Testis (tissue), 3 donors: ENCODE measurements around the gene MYORG. TPM values are rescaled to one million over a fixed set of nuclear protein-coding genes. Genes with fewer than 3 reads are reported as not detected.
"Not testable (repeated sequence)": the region's sequence is repeated elsewhere in the genome, so short reads cannot be mapped to it uniquely, and the experiment has no call there.

Source experiments
- DNase-seq: peaks from one replicate; pipeline ENCODE4 v3.0.0-alpha.2; 2019
- H3K27ac ChIP-seq, 2 donors: fragments of 200-600 bp; sonication (generic); one replicate each; pipeline ENCODE4 v1.5.1; 2019
- H3K27me3 ChIP-seq: fragments of 200-600 bp; sonication (generic); one replicate; pipeline ENCODE4 v1.5.1; 2019
- H3K36me3 ChIP-seq: fragments of 200-600 bp; sonication (generic); one replicate; pipeline ENCODE4 v1.5.1; 2017; ENCODE audit warnings: low read depth; ENCODE audit errors: missing control alignments
- H3K4me1 ChIP-seq: fragments of 200-600 bp; sonication (generic); one replicate; pipeline ENCODE4 v1.5.1; 2019
- H3K4me3 ChIP-seq, 2 donors: fragments of 200-600 bp; sonication (generic); one replicate each; pipeline ENCODE4 v1.5.1; 2017 to 2019
- H3K9me3 ChIP-seq: fragments of 200-600 bp; sonication (generic); one replicate; pipeline ENCODE4 v1.5.1; 2017
- POLR2A ChIP-seq: fragments of 450-650 bp; IDR thresholded peaks from one replicate; pipeline ENCODE4 v1.6.1; 2017; ENCODE audit warnings: antibody characterized with exemption, mild to moderate bottlenecking, moderate library complexity
- WGBS, 2 donors: methylation state at CpG; one replicate each; pipeline ENCODE4 v1.1.5; 2018; 5-methylcytosine and 5-hydroxymethylcytosine counted together
- intact Hi-C: fragments of 100-400 bp; cut with DNase I; formaldehyde crosslinking; loops from one replicate; pipeline ENCODE4 v1.15.1; 2023; ENCODE audit warnings: low total_unique reads
- polyA plus RNA-seq: library from polyadenylated mRNA; stranded (reverse); fragments of 350-450 nt; fragmentation: Illumina TruSeq; extraction: RNeasy Lipid Tissue Mini Kit (QIAGEN cat#74804); gene quantifications from one replicate; pipeline ENCODE4 v1.2.3, GENCODE V29; 2014; ENCODE audit warnings: low read depth, low replicate concordance; ENCODE audit not compliant: insufficient read depth
- total RNA-seq, 2 donors: library from RNA; depleted of rRNA; stranded (reverse); fragments of >200 nt; gene quantifications; one replicate each; pipeline ENCODE4 v1.2.3, GENCODE V29; 2016
- TF ChIP-seq, protein P1 (sequence below), 3 experiments: fragments of 450-650 bp in 2 of 3; fragments of 200-600 bp in 1 of 3; sonication (generic) in 1 of 3; IDR thresholded peaks; one replicate each; pipeline ENCODE4 v1.5.1; 2016 to 2019; ENCODE audit warnings: antibody characterized with exemption in 3 of 3, mild to moderate bottlenecking in 2 of 3, moderate library complexity in 1 of 3

MYORG gene
- total and polyA plus RNA-seq, 3 donors from 2014 or later = 2.8 to 4.6 (median 2.8) TPM

DNA sequence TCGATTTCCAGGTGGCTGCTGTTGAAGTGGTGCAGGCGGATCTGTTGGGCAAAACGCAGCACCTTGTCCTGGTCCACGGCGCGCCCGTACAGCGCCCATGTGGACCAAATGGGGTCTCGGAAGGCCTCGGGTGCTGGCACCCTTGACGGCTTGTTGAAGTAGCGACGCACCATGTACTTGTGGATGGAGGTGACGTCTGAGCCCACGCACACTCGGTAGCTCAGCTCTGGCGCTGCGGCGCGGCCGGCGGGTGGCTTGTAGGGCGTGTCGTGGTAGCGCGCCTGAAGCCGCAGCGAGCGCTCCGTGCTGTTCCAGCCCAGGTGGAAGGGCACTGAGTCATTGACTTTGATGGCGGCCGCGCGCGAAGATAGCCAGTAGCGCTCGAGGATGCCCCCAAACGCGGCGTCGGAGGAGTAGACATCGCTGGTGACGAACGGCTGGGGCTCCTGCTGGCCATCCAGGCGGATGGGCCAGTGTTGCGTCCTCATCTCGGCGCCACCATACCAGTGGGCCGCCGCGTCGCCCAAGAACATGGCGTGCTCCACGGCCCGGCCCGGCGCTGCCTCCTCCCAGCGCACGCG is 4.7 kb downstream of the MYORG start:
- H3K4me3 ChIP-seq = peak overlapping the region; percentile 21 to 33
- 60% methylated on average over 1 to 60 of the region's 60 CpGs for WGBS, 2 donors

DNA sequence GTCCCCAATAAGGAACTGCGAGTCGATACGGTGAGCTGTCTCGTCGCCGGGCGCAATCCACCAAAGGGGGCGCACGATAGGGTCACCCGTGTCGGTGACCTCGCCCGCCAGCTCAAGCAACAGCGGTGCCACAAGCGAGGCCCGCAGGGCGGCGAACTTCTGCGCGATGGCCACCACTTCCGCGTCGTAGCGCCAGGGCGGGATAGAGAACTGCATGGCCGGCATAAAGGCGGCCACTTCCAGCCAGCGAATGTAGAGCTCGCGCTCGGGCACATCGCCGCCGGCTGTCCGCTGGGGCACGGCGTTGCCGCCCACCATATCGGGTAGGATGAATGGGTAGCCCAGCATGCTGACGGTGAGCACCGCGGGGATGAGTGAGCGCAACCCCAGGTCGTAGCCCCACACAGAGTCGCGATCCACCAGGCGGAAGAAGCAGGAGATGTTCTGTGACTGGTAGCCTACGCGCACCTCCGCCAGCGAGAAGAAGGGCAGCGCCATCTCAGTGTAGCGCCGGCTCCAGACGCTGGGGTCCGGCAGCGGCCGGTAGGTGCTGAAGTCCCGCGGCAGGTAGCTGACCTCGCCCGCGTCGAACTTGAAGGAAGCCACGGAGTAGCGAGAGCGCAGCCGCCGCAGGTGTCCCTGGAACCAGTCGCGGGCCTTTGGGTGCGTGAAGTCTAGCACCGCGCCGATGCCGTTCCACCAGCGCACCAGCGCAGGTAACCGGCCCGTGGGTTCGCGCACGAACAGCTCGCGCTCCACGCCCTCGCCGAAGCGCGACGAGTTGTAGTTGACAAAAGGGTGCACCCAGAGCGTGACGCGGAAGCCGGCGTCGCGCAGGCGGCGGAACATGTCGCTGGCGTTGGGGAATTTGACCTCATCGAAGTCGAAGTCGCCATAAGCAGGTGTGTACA is 5.5 kb downstream of the MYORG start:
- H3K4me3 ChIP-seq = peak overlapping the region; percentile 21 to 33
- H3K27me3 ChIP-seq = no peaks in the 10 kb centered on the region
- no peak overlapping the region for H3K27ac ChIP-seq
- 54% methylated on average over 49 to 81 of the region's 105 CpGs for WGBS, 2 donors
- H3K36me3 ChIP-seq = no peaks in the 10 kb centered on the region
- peak; percentile 43 for DNase-seq
- no peaks in the 10 kb centered on the region for H3K9me3 ChIP-seq
- intact Hi-C loops = no loop called here
- TF ChIP-seq, protein P1, sequence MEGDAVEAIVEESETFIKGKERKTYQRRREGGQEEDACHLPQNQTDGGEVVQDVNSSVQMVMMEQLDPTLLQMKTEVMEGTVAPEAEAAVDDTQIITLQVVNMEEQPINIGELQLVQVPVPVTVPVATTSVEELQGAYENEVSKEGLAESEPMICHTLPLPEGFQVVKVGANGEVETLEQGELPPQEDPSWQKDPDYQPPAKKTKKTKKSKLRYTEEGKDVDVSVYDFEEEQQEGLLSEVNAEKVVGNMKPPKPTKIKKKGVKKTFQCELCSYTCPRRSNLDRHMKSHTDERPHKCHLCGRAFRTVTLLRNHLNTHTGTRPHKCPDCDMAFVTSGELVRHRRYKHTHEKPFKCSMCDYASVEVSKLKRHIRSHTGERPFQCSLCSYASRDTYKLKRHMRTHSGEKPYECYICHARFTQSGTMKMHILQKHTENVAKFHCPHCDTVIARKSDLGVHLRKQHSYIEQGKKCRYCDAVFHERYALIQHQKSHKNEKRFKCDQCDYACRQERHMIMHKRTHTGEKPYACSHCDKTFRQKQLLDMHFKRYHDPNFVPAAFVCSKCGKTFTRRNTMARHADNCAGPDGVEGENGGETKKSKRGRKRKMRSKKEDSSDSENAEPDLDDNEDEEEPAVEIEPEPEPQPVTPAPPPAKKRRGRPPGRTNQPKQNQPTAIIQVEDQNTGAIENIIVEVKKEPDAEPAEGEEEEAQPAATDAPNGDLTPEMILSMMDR (IDR thresholded peaks at IDR 0.05) = no peak
- TF ChIP-seq POLR2A = no peak
- H3K4me1 ChIP-seq = peaks cover 6% of the 10 kb centered on the region

More for the DNA sequence above, 4.7 kb downstream of the MYORG start:
- intact Hi-C loops = no loop called here
- no peak overlapping the region for H3K27ac ChIP-seq
- no peaks in the 10 kb centered on the region for H3K27me3 ChIP-seq
- TF ChIP-seq POLR2A = no peak
- TF ChIP-seq, protein P1 (IDR thresholded peaks at IDR 0.05) = no peak
- DNase-seq = no peak
- H3K4me1 ChIP-seq = peaks cover 8% of the 10 kb centered on the region
- no peaks in the 10 kb centered on the region for H3K9me3 ChIP-seq
- H3K36me3 ChIP-seq = no peaks in the 10 kb centered on the region

DNA sequence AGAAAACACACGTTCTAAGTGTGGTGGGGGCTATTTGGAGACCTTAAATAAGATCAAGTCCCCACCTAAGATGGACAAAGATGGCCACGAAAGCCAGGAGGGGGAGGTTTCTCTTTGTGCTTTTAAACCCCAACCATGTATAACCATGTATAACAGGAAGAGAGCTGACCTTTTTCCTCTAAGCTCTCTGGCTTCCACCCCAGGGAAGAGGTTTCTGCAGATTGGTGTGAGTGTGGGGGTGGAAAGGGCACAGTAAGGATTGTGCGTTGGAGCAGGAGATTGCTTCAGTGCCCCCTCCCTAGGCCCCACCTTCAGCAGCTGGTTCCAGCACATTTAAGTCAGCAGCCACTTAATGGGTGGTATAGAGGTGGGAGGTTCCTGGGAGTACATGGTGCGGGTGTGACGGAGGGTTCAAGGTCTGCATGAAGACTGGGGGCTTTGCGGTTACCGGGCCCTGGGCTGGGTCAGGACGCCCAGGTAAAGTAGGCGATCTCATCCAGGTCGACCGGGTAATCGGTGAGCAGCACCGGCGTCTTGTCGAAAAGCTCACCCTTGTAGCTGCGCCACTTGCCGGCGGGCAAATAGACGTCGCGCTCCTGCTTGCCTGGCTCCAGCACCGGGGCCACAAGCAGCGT is 6.2 kb downstream of the MYORG start:
- H3K4me3 ChIP-seq = peak overlapping the region in 1 of 2 donors; percentile 21
- H3K27ac ChIP-seq = no peak overlapping the region
- DNase-seq = no peak
- no peaks in the 10 kb centered on the region for H3K9me3 ChIP-seq
- intact Hi-C loops = no loop called here
- H3K36me3 ChIP-seq = no peaks in the 10 kb centered on the region
- TF ChIP-seq POLR2A = no peak
- TF ChIP-seq, protein P1 (IDR thresholded peaks at IDR 0.05) = no peak
- WGBS, 2 donors = 58 to 68% methylated on average over 6 to 23 of the region's 23 CpGs
- no peaks in the 10 kb centered on the region for H3K27me3 ChIP-seq
- H3K4me1 ChIP-seq = no peaks in the 10 kb centered on the region

DNA sequence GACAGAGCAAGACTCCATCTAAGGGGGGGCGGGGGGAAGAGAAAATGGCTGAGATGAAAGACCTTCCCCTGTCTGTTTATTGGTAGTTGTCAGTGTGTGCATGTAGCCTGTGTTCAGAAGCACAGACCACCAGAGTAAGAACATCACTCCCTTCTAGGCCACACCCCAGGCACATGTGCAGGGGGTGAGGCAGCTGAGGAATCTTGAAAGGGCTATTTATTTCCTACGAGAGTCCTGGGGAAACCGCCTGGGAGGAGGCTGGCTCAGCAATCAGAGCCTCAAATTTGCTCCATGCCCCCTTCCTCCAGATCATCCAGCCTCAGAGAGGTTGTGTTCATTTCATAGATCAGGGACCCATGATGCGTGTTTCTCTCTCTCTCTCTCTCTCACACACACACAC is 7.1 kb downstream of the MYORG start:
- Histone ChIP-seq H3K27me3 (no peaks in the 10 kb centered on the region), H3K36me3 (no peaks in the 10 kb centered on the region), H3K4me3 (no peak overlapping the region), H3K4me1 (no peaks in the 10 kb centered on the region), H3K9me3 (no peaks in the 10 kb centered on the region), H3K27ac (no peak overlapping the region)
- WGBS, 2 donors = 70 to 87% methylated on average over 4 of the region's 4 CpGs
- TF ChIP-seq, protein P1 (IDR thresholded peaks at IDR 0.05) = no peak
- DNase-seq = no peak
- intact Hi-C loops = no loop called here

DNA sequence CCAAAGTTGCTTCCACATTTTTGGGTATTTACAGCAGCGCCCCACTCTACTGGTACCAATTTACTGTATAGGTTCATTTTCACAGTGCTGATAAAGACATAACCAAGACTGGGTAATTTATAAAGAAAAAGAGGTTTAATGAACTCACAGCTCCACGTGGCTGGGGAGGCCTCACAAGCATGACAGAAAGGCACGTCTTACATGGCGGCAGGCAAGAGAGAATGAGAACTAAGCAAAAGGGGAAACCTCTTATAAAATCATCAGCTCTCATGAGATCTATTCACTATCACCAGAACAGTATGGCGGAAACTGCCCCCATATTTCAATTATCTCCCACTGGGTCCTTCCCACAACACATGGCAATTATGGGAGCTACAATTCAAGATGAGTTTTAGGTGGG is 7.9 kb downstream of the MYORG start:
- DNase-seq, H3K4me3 ChIP-seq, H3K4me1 ChIP-seq, H3K9me3 ChIP-seq, H3K27me3 ChIP-seq, H3K27ac ChIP-seq, H3K36me3 ChIP-seq, intact Hi-C loops: not testable (repeated sequence)
- WGBS, 2 donors = 97% methylated on average over 5 of the region's 5 CpGs

DNA sequence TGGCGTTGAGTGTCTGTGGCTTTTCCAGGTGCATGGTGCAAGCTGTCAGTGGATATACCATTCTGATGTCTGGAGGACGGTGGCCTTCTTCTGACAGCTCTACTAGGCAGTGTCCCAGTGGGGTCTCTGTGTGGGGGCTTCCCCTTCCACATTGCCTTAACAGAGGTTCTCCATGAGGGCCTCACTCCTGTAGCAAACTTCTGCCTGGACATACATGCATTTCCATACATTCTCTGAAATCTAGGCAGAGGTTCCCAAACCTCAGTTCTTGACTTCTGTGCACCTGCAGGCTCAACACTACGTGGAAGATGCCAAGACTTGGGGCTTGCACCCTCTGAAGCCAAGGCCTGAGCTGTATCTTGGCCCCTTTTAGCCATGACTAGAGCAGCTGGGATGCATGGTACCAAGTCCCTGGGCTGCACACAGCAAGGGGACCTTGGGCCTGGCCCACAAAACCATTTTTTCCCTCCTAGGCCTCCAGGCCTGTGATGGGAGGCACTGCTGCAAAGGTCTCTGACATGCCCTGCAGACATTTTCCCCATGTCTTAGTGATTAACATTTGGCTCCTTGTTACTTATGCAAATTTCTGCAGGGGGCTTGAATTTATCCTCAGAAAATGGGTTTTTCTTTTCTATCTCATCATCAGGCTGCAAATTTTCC is 8.8 kb downstream of the MYORG start:
- DNase-seq, H3K27ac ChIP-seq, H3K4me1 ChIP-seq, H3K9me3 ChIP-seq, intact Hi-C loops, H3K36me3 ChIP-seq, H3K27me3 ChIP-seq, H3K4me3 ChIP-seq: not testable (repeated sequence)
- 84 to 100% methylated on average over 3 of the region's 3 CpGs for WGBS, 2 donors
